Measurements from ENCODE around the gene RBM25.
"Not testable (repeated sequence)": the region's sequence is repeated elsewhere in the genome, so short reads cannot be mapped to it uniquely, and the experiment has no call there.

The RBM25 gene

GRCh38 chr14:73169855-73170254, 111.5 kb downstream of the RBM25 start:
- DNase-seq (ENCODE audit: low read depth), result not testable (repeated sequence)

GRCh38 chr14:73170686-73171085, 112.4 kb downstream of the RBM25 start:
- no peak for DNase-seq (ENCODE audit: low read depth)

GRCh38 chr14:73172500-73172899, 114.2 kb downstream of the RBM25 start:
- no peak for DNase-seq (ENCODE audit: low read depth)

- DNase-seq (ENCODE audit: low read depth), result peak; percentile 58
Observed at GRCh38 chr14:73173092-73173735, 114.9 kb downstream of the RBM25 start.
